IMR-90 (cell line): ENCODE results near the gene CDKN2C. TPM values are rescaled to one million over a fixed set of nuclear protein-coding genes. Genes with fewer than 3 reads are reported as not detected.

Experiments used
- ATAC-seq: fragments of 200-7000 bp; cut with Tn5 transposase; 2 replicates; pipeline ENCODE4 v1.9.1; 2020; ENCODE audit warnings: low read depth, mild to moderate bottlenecking, moderate library complexity
- BruUV-seq: library from RNA; stranded (reverse); fragments of 400-500 nt; replicated peaks from 2 replicates; lab custom pipeline; 2021; lab: Mats Ljungman, UMichigan
- CTCF ChIA-PET: fragments of 300-600 bp; formaldehyde crosslinking; extraction: SDS; loops from one replicate; lab custom pipeline; 2021; ENCODE audit warnings: antibody characterized with exemption; lab: Yijun Ruan, JAX
- POLR2A ChIA-PET: fragments of 300-600 bp; sonication (Branson Sonifier 250); formaldehyde crosslinking; loops from one replicate; lab custom pipeline; 2022; ENCODE audit warnings: antibody characterized with exemption; ENCODE audit not compliant: unreplicated experiment; lab: Charles Lee
- DNase-seq: peaks from one replicate; pipeline ENCODE4 v3.0.0; 2013
- H2AFZ ChIP-seq: replicated peaks from 2 replicates; pipeline ENCODE3; 2013; ENCODE audit warnings: low read length, mild to moderate bottlenecking; ENCODE audit not compliant: poor library complexity
- H2AK5ac ChIP-seq: 2 replicates; pipeline ENCODE4 v1.6.1; 2013; ENCODE audit warnings: low read depth, low read length, inconsistent platforms
- H2AK9ac ChIP-seq: replicated peaks from 2 replicates; pipeline ENCODE3; 2013; ENCODE audit warnings: mild to moderate bottlenecking, low read depth, low read length, moderate library complexity; ENCODE audit not compliant: poor library complexity
- H2BK120ac ChIP-seq: 2 replicates; pipeline ENCODE4 v1.6.1; 2013; ENCODE audit warnings: low read depth, low read length, inconsistent platforms
- H2BK15ac ChIP-seq: 3 replicates; pipeline ENCODE4 v1.6.1; 2013; ENCODE audit warnings: low read depth, low read length, inconsistent platforms
- H2BK20ac ChIP-seq: 2 replicates; pipeline ENCODE4 v1.6.1; 2013; ENCODE audit warnings: low read depth, mild to moderate bottlenecking, inconsistent platforms, low read length, moderate library complexity
- H2BK5ac ChIP-seq: 2 replicates; pipeline ENCODE4 v1.6.1; 2013; ENCODE audit warnings: mild to moderate bottlenecking, low read depth, low read length, inconsistent platforms; ENCODE audit not compliant: poor library complexity, severe bottlenecking
- H3K14ac ChIP-seq: replicated peaks from 2 replicates; pipeline ENCODE4 v1.6.1; 2013; ENCODE audit warnings: low read depth, low read length, inconsistent platforms
- H3K18ac ChIP-seq: 2 replicates; pipeline ENCODE4 v1.6.1; 2013; ENCODE audit warnings: low read depth, low read length, control low read depth
- H3K23ac ChIP-seq: 2 replicates; pipeline ENCODE4 v1.6.1; 2013; ENCODE audit warnings: low read depth, low read length, inconsistent platforms
- H3K27ac ChIP-seq: 2 replicates; pipeline ENCODE4 v1.5.1; 2013; ENCODE audit warnings: mild to moderate bottlenecking, control low read depth, low read length; ENCODE audit not compliant: insufficient read depth
- H3K27me3 ChIP-seq: 2 replicates; pipeline ENCODE4 v1.6.1; 2013; ENCODE audit warnings: low read length; ENCODE audit not compliant: control insufficient read depth, insufficient read depth
- H3K36me3 ChIP-seq: 2 replicates; pipeline ENCODE4 v1.6.1; 2013; ENCODE audit warnings: low read length, mixed read lengths; ENCODE audit not compliant: control insufficient read depth, insufficient read depth
- H3K4ac ChIP-seq: 2 replicates; pipeline ENCODE4 v1.6.1; 2013; ENCODE audit warnings: low read depth, low read length, inconsistent platforms
- H3K4me1 ChIP-seq: 2 replicates; pipeline ENCODE4 v1.6.1; 2013; ENCODE audit warnings: low read length, mixed read lengths; ENCODE audit not compliant: control insufficient read depth, insufficient read depth
- H3K4me2 ChIP-seq: 2 replicates; pipeline ENCODE4 v1.6.1; 2013; ENCODE audit warnings: low read depth, mild to moderate bottlenecking, control low read depth, low read length, moderate library complexity
- H3K4me3 ChIP-seq: 2 replicates; pipeline ENCODE4 v1.5.1; 2013; ENCODE audit warnings: low read depth, mild to moderate bottlenecking, control low read depth, low read length, moderate library complexity; ENCODE audit not compliant: insufficient read depth
- H3K56ac ChIP-seq: 2 replicates; pipeline ENCODE4 v1.6.1; 2013; ENCODE audit warnings: low read length, inconsistent platforms; ENCODE audit not compliant: insufficient read depth; ENCODE audit errors: extremely low read depth
- H3K79me1 ChIP-seq, 2 experiments: 2 replicates each; pipeline ENCODE4 v1.6.1; 2013; ENCODE audit warnings: low read length in 2 of 2, inconsistent platforms in 1 of 2, low read depth in 1 of 2
- H3K9ac ChIP-seq: 2 replicates; pipeline ENCODE4 v1.6.1; 2013; ENCODE audit warnings: low read depth, low read length, control low read depth
- H3K9me1 ChIP-seq: 2 replicates; pipeline ENCODE4 v1.6.1; 2013; ENCODE audit warnings: low read length, inconsistent platforms; ENCODE audit not compliant: insufficient read depth
- H3K9me3 ChIP-seq: 2 replicates; pipeline ENCODE4 v1.6.1; 2013; ENCODE audit warnings: low read length; ENCODE audit not compliant: control insufficient read depth, insufficient read depth
- H4K20me1 ChIP-seq: 2 replicates; pipeline ENCODE4 v1.6.1; 2013; ENCODE audit warnings: low read length, inconsistent platforms; ENCODE audit not compliant: insufficient read depth
- H4K5ac ChIP-seq: 2 replicates; pipeline ENCODE4 v1.6.1; 2013; ENCODE audit warnings: mild to moderate bottlenecking, low read depth, low read length, control low read depth
- H4K8ac ChIP-seq, 2 experiments: 2 replicates each; pipeline ENCODE4 v1.6.1; 2013; ENCODE audit warnings: low read depth in 2 of 2, low read length in 2 of 2, control low read depth in 1 of 2, inconsistent platforms in 1 of 2
- H4K91ac ChIP-seq: 2 replicates; pipeline ENCODE4 v1.6.1; 2013; ENCODE audit warnings: low read depth, low read length, inconsistent platforms; ENCODE audit not compliant: insufficient read depth
- BHLHE40 ChIP-seq: fragments of 150-350 bp; IDR thresholded peaks from 2 replicates; pipeline ENCODE4 v1.6.1; 2016; ENCODE audit warnings: mild to moderate bottlenecking, low read depth, low read length
- CEBPB ChIP-seq: IDR thresholded peaks from 2 replicates; pipeline ENCODE4 v1.6.1; 2012; ENCODE audit warnings: low read depth, low read length, improper control_type of control experiment
- CHD1 ChIP-seq: IDR thresholded peaks from 2 replicates; pipeline ENCODE4 v1.6.1; 2012; ENCODE audit warnings: low read depth, low read length, improper control_type of control experiment
- CTCF ChIP-seq: conservative IDR thresholded peaks from 2 replicates; pipeline ENCODE4 v1.5.1; 2012; ENCODE audit warnings: mild to moderate bottlenecking, low read depth, low read length, improper control_type of control experiment
- FOS ChIP-seq: fragments of 150-350 bp; IDR thresholded peaks from 2 replicates; pipeline ENCODE4 v1.6.1; 2016; ENCODE audit warnings: low read depth, low read length
- MAFK ChIP-seq: IDR thresholded peaks from 2 replicates; pipeline ENCODE4 v1.6.1; 2012; ENCODE audit warnings: low read depth, low read length, improper control_type of control experiment
- MAZ ChIP-seq: IDR thresholded peaks from 2 replicates; pipeline ENCODE4 v1.6.1; 2012; ENCODE audit warnings: low read depth, mild to moderate bottlenecking, low read length, improper control_type of control experiment, moderate library complexity, borderline replicate concordance
- MXI1 ChIP-seq: IDR thresholded peaks from 2 replicates; pipeline ENCODE4 v1.6.1; 2012; ENCODE audit warnings: low read depth, mild to moderate bottlenecking, low read length, moderate library complexity, borderline replicate concordance
- NFE2L2 ChIP-seq: fragments of 150-350 bp; IDR thresholded peaks from 2 replicates; pipeline ENCODE4 v1.6.1; 2016; ENCODE audit warnings: low read depth, mild to moderate bottlenecking, low read length
- POLR2A ChIP-seq: IDR thresholded peaks from 2 replicates; pipeline ENCODE4 v1.6.1; 2012; ENCODE audit warnings: mild to moderate bottlenecking, low read depth, low read length
- RAD21 ChIP-seq: IDR thresholded peaks from 2 replicates; pipeline ENCODE4 v1.6.1; 2012; ENCODE audit warnings: low read length, improper control_type of control experiment
- RCOR1 ChIP-seq: IDR thresholded peaks from 2 replicates; pipeline ENCODE4 v1.6.1; 2012; ENCODE audit warnings: mild to moderate bottlenecking, low read length, improper control_type of control experiment; ENCODE audit not compliant: insufficient replicate concordance
- RFX5 ChIP-seq: IDR thresholded peaks from 2 replicates; pipeline ENCODE4 v1.8.0; 2012; ENCODE audit warnings: low read depth, mild to moderate bottlenecking, low read length, moderate library complexity
- SMC3 ChIP-seq: fragments of 150-350 bp; IDR thresholded peaks from 2 replicates; pipeline ENCODE4 v1.6.1; 2016; ENCODE audit warnings: low read depth, mild to moderate bottlenecking, antibody characterized with exemption, low read length, moderate library complexity
- USF2 ChIP-seq: fragments of 150-350 bp; IDR thresholded peaks from 2 replicates; pipeline ENCODE4 v1.6.1; 2017; ENCODE audit warnings: mild to moderate bottlenecking, antibody characterized with exemption, low read length, low read depth
- WGBS, 2 experiments: methylation state at CpG; one replicate each; pipeline versions ENCODE4 v1.1.5 to v1.1.7; 2013; ENCODE audit warnings: missing lambda C conversion rate in 2 of 2; ENCODE audit not compliant: insufficient read length in 1 of 2; ENCODE audit errors: extremely low coverage in 2 of 2; 5-methylcytosine and 5-hydroxymethylcytosine counted together
- dilution Hi-C: fragments of 300-500 bp; cut with HindIII; formaldehyde crosslinking; loops from one replicate; pipeline ENCODE4 v1.14.3; 2018; ENCODE audit warnings: low sequenced_read_pairs; ENCODE audit not compliant: unreplicated experiment
- in situ Hi-C: fragments of 300-500 bp; cut with MboI; formaldehyde crosslinking; loops from 3 replicates; pipeline ENCODE4 v1.14.3; 2019; ENCODE audit warnings: low sequenced_read_pairs, inconsistent platforms, mixed read lengths
- intact Hi-C: fragments of 100-400 bp; cut with micrococcal nuclease; formaldehyde crosslinking; loops from 2 replicates; pipeline ENCODE4 v1.10.0; 2022
- polyA plus RNA-seq, 3 experiments: library from polyadenylated mRNA; depleted of rRNA; stranded (reverse); fragments of >200 nt; gene quantifications; 2 replicates each; pipeline ENCODE4 v1.2.3, GENCODE V29; 2012; ENCODE audit warnings: low replicate concordance in 1 of 3
- total RNA-seq: library from RNA; depleted of rRNA; stranded (reverse); fragments of >200 nt; gene quantifications from 2 replicates; pipeline ENCODE4 v1.2.3, GENCODE V29; 2012

Gene CDKN2C
- total and polyA plus RNA-seq, 2 of the 4 experiments (the other 2 are of a cell fraction): 14.3 to 15.5 TPM

- Histone ChIP-seq H3K79me1 (peaks cover 2 to 15% of the 10 kb centered on the region in 2 experiments), H3K4me2 (peak within 1 kb of the TSS; percentile 93), H2BK20ac (no peak within 1 kb of the TSS), H3K14ac (peak within 1 kb of the TSS; percentile 82), H2BK120ac (no peak within 1 kb of the TSS; the same call in 1 of the 2 replicates), H3K9me1 (no peaks in the 10 kb centered on the region), H2BK5ac (peak within 1 kb of the TSS; percentile 61), H4K91ac (peak within 1 kb of the TSS; percentile 36; the same call in 1 of the 2 replicates), H3K27me3 (no peaks in the 10 kb centered on the region), H3K36me3 (no peaks in the 10 kb centered on the region), H3K9me3 (no peaks in the 10 kb centered on the region), H2AK9ac (peak within 1 kb of the TSS; percentile 45), H3K9ac (peak within 1 kb of the TSS; percentile 81), H3K4me1 (no peaks in the 10 kb centered on the region; the same call in 1 of the 2 replicates), H3K4ac (peak within 1 kb of the TSS; percentile 77), H2BK15ac (no peak within 1 kb of the TSS), H3K56ac (peak within 1 kb of the TSS; percentile 62; the same call in 1 of the 2 replicates), H4K20me1 (no peaks in the 10 kb centered on the region), H3K4me3 (peak within 1 kb of the TSS; percentile 82), H2AK5ac (peak within 1 kb of the TSS; percentile 33; the same call in 1 of the 2 replicates), H4K5ac (peak within 1 kb of the TSS; percentile 66; the same call in 1 of the 2 replicates), H2AFZ (peak within 1 kb of the TSS; percentile 92), H4K8ac (peak within 1 kb of the TSS; percentile 50 to 88), H3K18ac (no peak within 1 kb of the TSS), H3K27ac (peak within 1 kb of the TSS; percentile 68), H3K23ac (peak within 1 kb of the TSS; percentile 71)
- ATAC-seq (peak; percentile 95), DNase-seq (peak; percentile 95)
- intact Hi-C loops: no loop called here
- in situ Hi-C loops: no loop called here
- ChIA-PET POLR2A (no interaction called here), CTCF (interaction anchor here (0.6 to 1.4 kb wide), 3 partner anchors 9 to 773 kb away, joined by 3 to 4 read pairs (median 3); no protein-coding TSS in a partner anchor)
- WGBS, 2 experiments: 0% methylated on average over 56 of the region's 80 CpGs; no CpG with 5 or more reads in 1 of the 2 experiments
- BruUV-seq: TSS peak; percentile 69
- dilution Hi-C loops: no loop called here
- TF ChIP-seq MAZ: peak; percentile 60; the same call in 1 of the 2 replicates
- TF ChIP-seq CEBPB: peak; percentile 41
- TF ChIP-seq FOS: 0 out of 2 replicates have a peak, but pooled peaks have one; percentile 15
- TF ChIP-seq RCOR1: peak; percentile 68
- TF ChIP-seq CHD1: no peak
- peak; percentile 99 for TF ChIP-seq USF2
- TF ChIP-seq POLR2A: peak; percentile 59; the same call in 1 of the 2 replicates
- peak; percentile 21 for TF ChIP-seq CTCF
- TF ChIP-seq NFE2L2: peak; percentile 28; the same call in 1 of the 2 replicates
- TF ChIP-seq MAFK: no peak
- TF ChIP-seq RFX5: no peak
- peak; percentile 97 for TF ChIP-seq MXI1
- no peak for TF ChIP-seq SMC3
- peak; percentile 26; the same call in 1 of the 2 replicates for TF ChIP-seq RAD21
- peak; percentile 72 for TF ChIP-seq BHLHE40
These were observed 9.9 kb upstream of the CDKN2C start, which contains the start of gene FAF1 for GRCh38 chr1:50959913-50960844. TSS of gene FAF1 (minus strand) at chr1:50960267. CDS start at chr1:50959811, 456 bp downstream.
